Measurements from ENCODE around the gene TMEM163. TPM values are rescaled to one million over a fixed set of nuclear protein-coding genes. Genes with fewer than 3 reads are reported as not detected.
A peak's percentile ranks its signal among the peaks of the same experiment; 100 is the strongest.

TMEM163 gene
- total RNA-seq, 1 donor from 2014 or later = 0.95 TPM

GRCh38 chr2:134431838-134432434 lies 286.9 kb downstream of the TMEM163 start:
- no peaks in the 10 kb centered on the region for H3K79me2 ChIP-seq (ENCODE audit: low read depth)
- peak; percentile 29 for DNase-seq (ENCODE audit: low spot score)
- peak overlapping the region; percentile 37 for H3K4me2 ChIP-seq
- peaks cover 9% of the 10 kb centered on the region for H3F3A ChIP-seq (ENCODE audit: low read depth)
- no peak overlapping the region for H2AFZ ChIP-seq (replicated peaks)
- peaks cover 2% of the 10 kb centered on the region for H3K27me3 Mint-ChIP-seq (ENCODE audit: insufficient read depth, low read depth)
- peak overlapping the region; percentile 61 for H3K27ac Mint-ChIP-seq
- no peaks in the 10 kb centered on the region for H3K36me3 ChIP-seq
- H3K4me1 ChIP-seq = peaks cover 21% of the 10 kb centered on the region
- peaks cover 18% of the 10 kb centered on the region for H3K4me1 Mint-ChIP-seq
- peaks cover 46% of the 10 kb centered on the region for H3K27me3 ChIP-seq
- H3K9me3 ChIP-seq (ENCODE audit: low read depth) = no peaks in the 10 kb centered on the region
- no peak overlapping the region for H3K27ac ChIP-seq
- H4K20me1 ChIP-seq (ENCODE audit: low read depth) = no peaks in the 10 kb centered on the region
- TF ChIP-seq CTCF (IDR thresholded peaks at IDR 0.05) (no peak), EZH2 (IDR thresholded peaks at IDR 0.05) (no peak), EZH2phosphoT487 (IDR thresholded peaks at IDR 0.05) (no peak)
- H3K4me3 Mint-ChIP-seq = no peak overlapping the region
- H3K9me3 Mint-ChIP-seq = no peaks in the 10 kb centered on the region
- peaks cover 32% of the 10 kb centered on the region for H3K36me3 Mint-ChIP-seq
- H3K9ac ChIP-seq = no peak overlapping the region
- no peak overlapping the region for H3K4me3 ChIP-seq

- Histone ChIP-seq H3K4me2 (no peak overlapping the region), H3K79me2 (ENCODE audit: low read depth) (no peaks in the 10 kb centered on the region), H3K27me3 (peaks cover 46% of the 10 kb centered on the region), H2AFZ (replicated peaks) (no peak overlapping the region), H3F3A (ENCODE audit: low read depth) (peaks cover 9% of the 10 kb centered on the region), H3K4me3 (no peak overlapping the region), H3K9me3 (ENCODE audit: low read depth) (no peaks in the 10 kb centered on the region), H3K27ac (no peak overlapping the region), H3K36me3 (no peaks in the 10 kb centered on the region), H3K9ac (no peak overlapping the region), H3K4me1 (peaks cover 21% of the 10 kb centered on the region), H4K20me1 (ENCODE audit: low read depth) (no peaks in the 10 kb centered on the region)
- Mint-ChIP-seq H3K27ac (no peak overlapping the region), H3K36me3 (peaks cover 26% of the 10 kb centered on the region), H3K4me3 (no peak overlapping the region), H3K9me3 (no peaks in the 10 kb centered on the region), H3K4me1 (peaks cover 18% of the 10 kb centered on the region), H3K27me3 (ENCODE audit: insufficient read depth, low read depth) (peaks cover 2% of the 10 kb centered on the region)
- no peak for TF ChIP-seq EZH2 (IDR thresholded peaks at IDR 0.05)
- no peak for TF ChIP-seq CTCF (IDR thresholded peaks at IDR 0.05)
- no peak for TF ChIP-seq EZH2phosphoT487 (IDR thresholded peaks at IDR 0.05)
- no peak for DNase-seq (ENCODE audit: low spot score)
Measured at GRCh38 chr2:134429886-134430285, 288.9 kb downstream of the TMEM163 start.

GRCh38 chr2:134426721-134427120 lies 292.1 kb downstream of the TMEM163 start:
- Histone ChIP-seq H3K4me2 (no peak overlapping the region), H3K79me2 (ENCODE audit: low read depth) (no peaks in the 10 kb centered on the region), H3K9ac (no peak overlapping the region), H3K27me3 (peaks cover 31% of the 10 kb centered on the region), H3F3A (ENCODE audit: low read depth) (peaks cover 9% of the 10 kb centered on the region), H4K20me1 (ENCODE audit: low read depth) (no peaks in the 10 kb centered on the region), H3K27ac (no peak overlapping the region), H3K9me3 (ENCODE audit: low read depth) (no peaks in the 10 kb centered on the region), H3K36me3 (no peaks in the 10 kb centered on the region), H2AFZ (replicated peaks) (no peak overlapping the region), H3K4me1 (peaks cover 14% of the 10 kb centered on the region), H3K4me3 (no peak overlapping the region)
- peaks cover 12% of the 10 kb centered on the region for H3K4me1 Mint-ChIP-seq
- peaks cover 21% of the 10 kb centered on the region for H3K36me3 Mint-ChIP-seq
- no peak overlapping the region for H3K4me3 Mint-ChIP-seq
- TF ChIP-seq EZH2 (IDR thresholded peaks at IDR 0.05) = no peak
- TF ChIP-seq CTCF (IDR thresholded peaks at IDR 0.05) = no peak
- TF ChIP-seq EZH2phosphoT487 (IDR thresholded peaks at IDR 0.05) = no peak
- H3K27me3 Mint-ChIP-seq (ENCODE audit: insufficient read depth, low read depth) = peaks cover 2% of the 10 kb centered on the region
- DNase-seq (ENCODE audit: low spot score) = no peak
- no peak overlapping the region for H3K27ac Mint-ChIP-seq
- H3K9me3 Mint-ChIP-seq = no peaks in the 10 kb centered on the region

Measured in neural progenitor cell (in vitro differentiated cells).